HG02981 (cell line): Measurements from ENCODE around the gene DTD2.
A peak's percentile ranks its signal among the peaks of the same experiment; 100 is the strongest.
"Not testable (repeated sequence)": the region's sequence is repeated elsewhere in the genome, so short reads cannot be mapped to it uniquely, and the experiment has no call there.

ENCODE experiments used
- ATAC-seq: cut with Tn5 transposase; IDR thresholded peaks from one replicate; pipeline ENCODE4 v1.9.1; 2021; ENCODE audit warnings: mild to moderate bottlenecking, moderate library complexity; ENCODE audit not compliant: unreplicated experiment

The DTD2 gene

GRCh38 chr14:31456841-31457664, at the start of gene DTD2:
DTD2 (minus strand) TSS chr14:31457506; CDS start chr14:31457393, 113 bp downstream.
- peak; percentile 97 for ATAC-seq

- ATAC-seq, result no peak
Observed at GRCh38 chr14:31505411-31505810, 48.1 kb upstream of the DTD2 start.

GRCh38 chr14:31501870-31502269, 44.6 kb upstream of the DTD2 start:
- no peak for ATAC-seq

- no peak for ATAC-seq
Observed at GRCh38 chr14:31492759-31493498, 35.6 kb upstream of the DTD2 start.

GRCh38 chr14:31489691-31490090, 32.4 kb upstream of the DTD2 start:
- peak; percentile 53 for ATAC-seq

- no peak for ATAC-seq
Observed at GRCh38 chr14:31487886-31488285, 30.6 kb upstream of the DTD2 start, which contains the start of gene GPR33. GPR33 (minus strand) TSS chr14:31488039; CDS start chr14:31483965, 4,074 bp downstream.

- no peak for ATAC-seq
Observed at GRCh38 chr14:31486764-31487163, 29.5 kb upstream of the DTD2 start.

GRCh38 chr14:31484754-31485153, 27.4 kb upstream of the DTD2 start:
- no peak for ATAC-seq

- no peak for ATAC-seq
Observed at GRCh38 chr14:31480156-31480555, 22.9 kb upstream of the DTD2 start.

- ATAC-seq, result no peak
Observed at GRCh38 chr14:31479027-31479426, 21.7 kb upstream of the DTD2 start.

GRCh38 chr14:31477248-31477647, 19.9 kb upstream of the DTD2 start:
- ATAC-seq, result no peak

GRCh38 chr14:31476131-31476866, 19.0 kb upstream of the DTD2 start:
- ATAC-seq, result no peak

GRCh38 chr14:31466554-31466953, 9.2 kb upstream of the DTD2 start:
- no peak for ATAC-seq

GRCh38 chr14:31465111-31465510, 7.8 kb upstream of the DTD2 start:
- no peak for ATAC-seq

- not testable (repeated sequence) for ATAC-seq
Observed at GRCh38 chr14:31462450-31462849, 5.1 kb upstream of the DTD2 start.

GRCh38 chr14:31461545-31461944, 4.2 kb upstream of the DTD2 start:
- ATAC-seq, result no peak

- no peak for ATAC-seq
Observed at GRCh38 chr14:31457665-31458659, 656 bp upstream of the DTD2 start.

GRCh38 chr14:31449971-31450610, 7.2 kb downstream of the DTD2 start:
- ATAC-seq, result peak; percentile 65

- ATAC-seq, result no peak
Observed at GRCh38 chr14:31449136-31449535, 8.2 kb downstream of the DTD2 start.

GRCh38 chr14:31445703-31446102, 11.6 kb downstream of the DTD2 start:
- ATAC-seq, result no peak
